ENCODE data around the gene DCDC2C.
"Not testable (repeated sequence)": the region's sequence is repeated elsewhere in the genome, so short reads cannot be mapped to it uniquely, and the experiment has no call there.

DCDC2C gene

GRCh38 chr2:3771576-3771975 lies 68.2 kb downstream of the DCDC2C start:
- DNase-seq (ENCODE audit: low spot score) = no peak

DNA sequence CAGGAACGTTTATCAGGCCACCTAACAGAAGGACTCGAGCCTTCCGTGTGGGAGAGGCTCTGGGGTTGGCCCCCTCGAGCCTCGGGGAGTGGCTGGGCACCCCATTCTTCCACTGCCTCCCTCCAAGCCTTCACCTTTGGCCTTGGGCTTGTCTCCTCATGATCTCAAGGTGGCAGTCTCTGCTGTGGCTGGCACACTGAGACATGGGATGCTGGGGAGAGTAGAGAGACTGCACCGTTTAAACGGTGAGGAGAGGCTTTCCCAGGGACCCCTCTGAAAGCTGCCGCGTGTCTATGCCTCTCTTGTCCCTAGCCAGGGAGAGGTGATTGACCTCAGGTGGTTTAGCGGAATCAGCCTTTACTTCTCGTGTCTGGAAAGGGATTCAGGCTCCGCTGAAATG lies 71.0 kb downstream of the DCDC2C start:
- no peak for DNase-seq (ENCODE audit: low spot score)

- no peak for DNase-seq (ENCODE audit: low spot score)
Observed at GRCh38 chr2:3776311-3776710, 72.9 kb downstream of the DCDC2C start.

DNA sequence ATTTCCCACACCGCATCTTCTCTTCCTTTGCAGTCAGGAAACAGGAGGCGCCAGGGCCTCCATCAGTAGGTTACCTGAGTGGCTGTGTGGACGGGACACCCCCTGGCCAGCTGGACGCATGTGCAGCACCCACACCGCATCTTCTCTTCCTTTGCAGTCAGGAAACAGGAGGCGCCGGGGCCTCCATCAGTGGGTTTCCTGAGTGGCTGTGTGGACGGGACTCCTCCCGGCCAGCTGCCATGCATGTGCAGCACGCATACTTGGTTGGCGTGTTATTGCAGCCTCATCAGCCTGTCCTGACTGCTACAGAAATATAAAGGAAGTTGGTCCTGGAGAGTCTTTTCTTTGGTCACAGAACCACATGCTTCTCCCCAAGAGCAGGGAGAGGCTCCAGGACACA lies 74.6 kb downstream of the DCDC2C start:
- DNase-seq (ENCODE audit: low spot score) = no peak

DNA sequence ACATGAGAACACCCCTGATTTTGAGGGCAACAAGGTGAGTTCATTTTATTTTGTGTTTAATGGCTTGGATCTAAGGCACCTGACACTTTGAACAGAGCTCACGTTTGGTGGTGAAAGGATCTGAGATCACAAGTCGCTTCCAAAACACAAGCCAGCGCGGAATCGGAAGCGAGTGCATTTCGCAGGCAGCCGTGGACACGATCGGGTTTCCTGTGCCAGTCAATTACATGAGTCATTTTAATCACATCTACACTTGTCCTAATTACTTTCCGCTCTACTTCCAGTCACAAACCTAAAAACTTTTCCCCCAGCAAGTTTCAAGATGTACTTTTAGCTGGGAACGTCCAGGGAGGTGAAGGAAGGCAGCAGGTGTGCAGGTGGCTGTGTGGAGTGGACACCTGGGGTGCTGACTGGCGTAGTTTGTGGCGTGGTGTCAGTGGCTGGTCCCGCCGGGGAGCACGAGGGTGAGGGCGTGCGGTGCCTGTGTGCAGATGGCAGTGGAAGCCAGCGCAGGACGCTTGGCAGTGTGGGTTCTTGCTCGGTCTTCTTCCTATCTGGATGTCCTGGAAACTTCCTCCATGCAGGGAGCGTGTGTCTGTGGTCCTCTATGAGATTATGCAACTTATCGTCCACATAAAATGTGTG lies 75.6 kb downstream of the DCDC2C start:
- no peak for DNase-seq (ENCODE audit: low spot score)

DNA sequence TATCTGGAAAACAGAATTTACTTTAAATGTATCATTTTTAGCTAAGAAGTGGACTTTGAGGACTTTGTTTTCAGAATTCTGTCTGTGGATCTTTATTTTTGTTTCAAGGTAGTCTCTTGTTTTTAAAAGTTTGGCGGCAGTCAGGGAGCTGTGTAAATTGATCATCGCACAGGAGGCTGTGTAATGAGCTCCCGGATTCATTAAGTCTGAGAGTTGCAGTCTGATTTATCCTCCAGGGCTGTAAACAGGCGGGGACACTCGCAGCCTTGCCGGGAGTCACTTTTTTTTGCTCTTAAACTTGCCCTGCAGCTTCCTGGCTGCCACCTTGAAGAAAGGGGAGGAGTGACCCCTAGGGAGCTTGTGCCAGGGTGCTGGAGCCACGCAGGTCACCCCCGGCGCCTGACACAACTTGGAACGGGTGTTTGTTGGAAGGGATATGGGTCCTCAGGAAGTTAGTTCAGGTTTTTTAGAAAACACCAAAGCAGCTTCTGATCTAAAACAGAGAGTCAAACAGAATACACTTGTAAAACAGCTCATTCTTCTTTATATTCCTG lies 76.2 kb downstream of the DCDC2C start:
- no peak for DNase-seq (ENCODE audit: low spot score)

GRCh38 chr2:3780477-3781402 lies 77.4 kb downstream of the DCDC2C start:
- no peak for DNase-seq (ENCODE audit: low spot score)

- no peak for DNase-seq (ENCODE audit: low spot score)
Observed at GRCh38 chr2:3784731-3785130, 81.4 kb downstream of the DCDC2C start.

DNA sequence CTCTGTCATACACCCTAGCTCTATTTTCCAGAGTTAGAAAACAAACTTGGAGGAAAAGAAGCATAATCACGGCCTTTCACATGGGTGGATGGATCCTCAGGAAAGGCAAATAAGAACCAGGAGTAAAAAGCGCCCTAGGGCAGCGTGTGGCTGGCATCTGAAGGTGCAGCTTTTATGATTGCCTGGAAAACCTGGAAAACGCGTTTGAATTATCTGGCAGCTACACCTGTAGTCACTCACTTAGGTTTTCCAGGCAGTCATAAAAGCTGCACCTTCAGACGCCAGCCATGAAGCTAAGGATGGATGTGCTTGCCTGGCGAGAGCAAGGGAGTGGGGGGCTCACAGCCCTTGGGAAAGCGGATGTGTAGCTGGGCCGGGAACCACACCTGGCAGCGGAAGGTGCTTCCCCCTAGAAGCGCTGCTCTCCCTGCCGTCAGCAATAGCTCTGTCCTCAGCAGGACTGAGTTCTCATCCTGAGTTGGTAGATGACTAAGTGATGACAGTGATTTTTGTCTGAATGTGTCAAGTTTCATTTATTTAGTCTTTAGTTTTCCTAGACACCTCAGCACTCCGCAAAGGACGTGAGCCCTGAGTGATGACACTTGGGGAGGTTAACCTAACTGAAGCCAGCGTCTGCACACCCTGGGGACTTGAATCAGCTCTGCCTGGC lies 82.0 kb downstream of the DCDC2C start:
- no peak for DNase-seq (ENCODE audit: low spot score)

DNA sequence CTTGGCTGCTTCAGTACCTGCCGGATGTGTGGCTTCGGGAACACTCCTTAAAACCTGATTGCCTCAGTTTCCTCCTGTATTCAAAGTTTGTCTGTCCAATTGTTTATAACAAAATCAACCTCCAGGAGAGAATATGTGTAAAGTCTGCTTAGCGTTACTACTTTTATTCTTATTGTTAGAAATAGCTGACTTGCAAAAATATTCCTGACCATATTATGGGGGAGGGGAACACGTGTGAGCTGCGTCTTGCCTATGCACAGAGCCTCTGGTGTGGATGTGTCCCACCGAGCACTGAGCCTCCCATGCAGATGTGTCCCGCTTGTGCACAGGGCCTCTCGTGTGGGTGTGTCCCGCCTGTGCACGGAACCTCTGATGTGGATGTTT lies 82.5 kb downstream of the DCDC2C start:
- DNase-seq (ENCODE audit: low spot score) = no peak

GRCh38 chr2:3787768-3788167 lies 84.4 kb downstream of the DCDC2C start:
- DNase-seq (ENCODE audit: low spot score) = no peak

GRCh38 chr2:3789256-3789655 lies 85.9 kb downstream of the DCDC2C start:
- no peak for DNase-seq (ENCODE audit: low spot score)

GRCh38 chr2:3793249-3793648 lies 89.9 kb downstream of the DCDC2C start:
- DNase-seq (ENCODE audit: low spot score) = no peak

- no peak for DNase-seq (ENCODE audit: low spot score)
Observed at GRCh38 chr2:3801506-3801905, 98.1 kb downstream of the DCDC2C start.

GRCh38 chr2:3805201-3805939 lies 102.0 kb downstream of the DCDC2C start:
- no peak for DNase-seq (ENCODE audit: low spot score)

- DNase-seq (ENCODE audit: low spot score) = no peak
Observed at GRCh38 chr2:3806168-3806567, 102.8 kb downstream of the DCDC2C start.

GRCh38 chr2:3806730-3807129 lies 103.4 kb downstream of the DCDC2C start:
- DNase-seq (ENCODE audit: low spot score) = no peak

DNA sequence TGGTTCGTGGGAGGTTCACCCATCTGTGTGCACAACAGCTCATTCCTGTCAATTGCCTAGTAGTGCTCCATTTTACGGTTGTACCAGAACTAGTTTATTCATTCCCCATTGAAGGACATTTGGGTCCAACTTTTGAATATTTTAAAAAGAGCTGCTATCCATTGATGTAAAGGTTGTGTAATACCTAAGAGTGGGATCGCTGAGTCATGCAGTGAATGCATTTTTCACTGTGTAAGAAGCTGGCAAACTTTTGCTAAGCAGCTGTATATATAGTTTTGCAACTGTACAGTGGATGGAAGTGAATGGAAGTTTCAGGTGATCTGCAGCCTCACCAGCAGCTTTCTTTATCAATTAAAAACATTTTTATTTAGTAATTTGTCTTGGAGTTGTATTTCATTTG lies 104.5 kb downstream of the DCDC2C start:
- DNase-seq (ENCODE audit: low spot score) = no peak

DNA sequence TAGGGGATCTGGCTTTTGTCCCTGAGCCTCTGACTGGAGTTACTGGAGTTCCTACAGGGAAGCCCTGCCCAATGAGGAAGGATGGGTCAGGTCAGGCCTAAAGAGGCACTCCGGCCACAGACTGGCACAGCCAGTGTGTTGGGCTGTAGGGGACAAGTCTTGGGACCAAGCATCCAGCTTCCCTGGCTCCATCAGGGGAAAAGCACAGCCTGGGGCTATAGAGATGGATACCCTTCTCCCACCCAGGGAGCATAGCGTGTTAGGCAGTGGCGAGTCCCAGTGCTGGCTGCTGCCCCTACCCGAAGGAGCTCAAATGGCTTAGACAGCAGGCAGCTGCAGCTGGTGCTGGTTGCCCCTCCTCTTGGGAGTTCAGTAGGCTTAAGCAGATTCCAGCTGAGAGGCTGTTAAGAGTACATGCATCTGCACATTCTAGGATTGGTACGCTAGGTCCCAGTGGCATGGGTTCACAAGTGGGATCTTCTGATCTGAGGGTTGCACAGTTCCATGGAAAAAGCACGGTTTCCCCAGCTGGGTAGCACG lies 111.4 kb downstream of the DCDC2C start:
- no peak for DNase-seq (ENCODE audit: low spot score)

- DNase-seq (ENCODE audit: low spot score) = not testable (repeated sequence)
Observed at GRCh38 chr2:3817144-3817543, 113.8 kb downstream of the DCDC2C start.

GRCh38 chr2:3823748-3824147 lies 120.4 kb downstream of the DCDC2C start:
- no peak for DNase-seq (ENCODE audit: low spot score)
